GM19452 (cell line): ENCODE measurements around the gene ESR2.

Source experiments
- ATAC-seq: cut with Tn5 transposase; IDR thresholded peaks from one replicate; pipeline ENCODE4 v1.9.1; 2021; ENCODE audit not compliant: unreplicated experiment

The ESR2 gene

DNA sequence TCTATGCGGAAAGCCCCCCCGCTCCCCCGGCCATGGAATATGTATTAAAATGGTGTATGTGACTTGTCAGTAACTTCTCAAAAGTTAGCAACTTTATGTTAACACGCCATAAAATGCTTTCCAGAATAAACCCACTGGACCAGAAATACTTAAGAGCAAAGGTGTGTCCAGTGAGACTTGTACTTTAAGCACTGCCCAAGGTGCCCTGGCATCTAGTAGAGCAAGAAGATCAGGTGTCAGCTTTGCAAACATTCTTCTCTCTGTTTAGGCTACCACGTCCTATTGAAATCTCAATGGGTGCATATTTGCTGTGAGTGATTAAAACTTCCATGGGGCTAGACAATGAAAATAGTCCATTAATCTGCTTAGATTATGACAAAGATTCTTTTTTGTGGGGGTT, 201.2 kb downstream of the ESR2 start:
- ATAC-seq, result no peak

DNA sequence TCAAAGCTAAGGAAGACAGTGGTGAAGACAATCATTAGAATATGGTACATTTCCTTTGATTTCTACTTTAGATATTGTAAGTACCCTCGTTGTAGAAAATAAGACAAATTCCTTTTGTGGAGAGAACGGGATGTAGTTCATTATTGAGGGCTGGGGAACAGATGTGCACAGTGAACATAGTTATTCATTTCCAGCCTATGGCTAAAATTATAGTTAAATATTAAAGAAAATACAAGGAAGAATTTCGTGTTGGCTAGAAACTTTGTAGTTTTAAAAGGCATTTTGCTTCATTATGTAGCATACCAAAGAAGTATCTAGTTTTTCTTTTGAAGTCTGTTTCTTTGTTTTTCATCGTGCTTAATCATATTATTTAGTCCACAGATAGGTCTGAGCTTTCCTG, 201.8 kb downstream of the ESR2 start:
- no peak for ATAC-seq

DNA sequence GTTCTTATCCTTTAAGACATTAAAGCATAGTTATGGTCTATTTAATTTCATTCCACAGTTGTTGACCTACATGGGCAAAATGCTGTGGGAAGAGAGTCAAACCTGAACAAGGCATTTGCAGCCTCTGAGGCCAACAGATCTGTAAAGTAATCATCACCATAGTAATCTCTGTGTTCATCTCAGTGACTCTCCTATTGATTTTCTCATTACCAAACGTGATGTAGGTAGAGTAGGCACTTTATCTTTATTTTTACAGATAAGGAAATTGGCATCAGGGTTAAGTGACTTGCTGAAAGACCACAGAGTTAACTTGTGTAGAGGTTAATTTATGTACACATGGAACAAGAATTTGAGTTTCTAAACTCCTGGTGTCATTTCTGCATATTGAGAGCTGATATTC, 203.0 kb downstream of the ESR2 start:
- ATAC-seq, result no peak

DNA sequence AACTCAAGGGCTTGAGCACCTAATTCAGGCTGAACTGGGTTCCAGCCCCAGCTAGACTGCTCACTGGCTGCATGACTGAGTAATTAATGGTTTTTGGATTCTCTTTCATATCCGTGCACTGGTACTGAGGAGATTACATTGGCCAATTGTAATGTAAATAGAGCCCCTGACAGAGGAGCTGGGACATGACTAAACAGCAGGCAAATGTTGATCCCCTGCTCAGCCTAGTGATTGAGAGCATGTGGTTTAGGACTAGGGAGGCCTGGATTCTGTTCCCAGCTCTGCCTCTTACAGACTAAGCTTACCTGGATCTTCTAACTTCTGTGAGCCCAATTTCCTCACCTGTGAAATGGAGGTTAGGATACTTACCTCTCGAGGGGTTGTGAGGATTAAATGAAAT, 204.3 kb downstream of the ESR2 start:
- no peak for ATAC-seq

DNA sequence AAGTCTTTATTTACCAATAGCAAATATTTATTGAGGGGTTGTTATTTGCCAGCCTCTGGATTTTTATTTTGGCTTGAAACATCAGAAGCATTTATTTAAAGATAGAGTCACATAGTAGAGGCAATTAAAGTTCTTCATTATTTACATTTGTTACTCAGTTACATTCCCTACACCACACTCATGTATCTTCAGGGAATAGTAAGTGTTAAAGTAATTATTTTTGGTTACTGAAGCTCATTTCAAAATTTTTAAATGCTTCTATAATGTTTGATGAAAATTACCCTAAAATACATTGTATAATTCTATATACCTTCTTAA, 205.6 kb downstream of the ESR2 start:
- no peak for ATAC-seq

DNA sequence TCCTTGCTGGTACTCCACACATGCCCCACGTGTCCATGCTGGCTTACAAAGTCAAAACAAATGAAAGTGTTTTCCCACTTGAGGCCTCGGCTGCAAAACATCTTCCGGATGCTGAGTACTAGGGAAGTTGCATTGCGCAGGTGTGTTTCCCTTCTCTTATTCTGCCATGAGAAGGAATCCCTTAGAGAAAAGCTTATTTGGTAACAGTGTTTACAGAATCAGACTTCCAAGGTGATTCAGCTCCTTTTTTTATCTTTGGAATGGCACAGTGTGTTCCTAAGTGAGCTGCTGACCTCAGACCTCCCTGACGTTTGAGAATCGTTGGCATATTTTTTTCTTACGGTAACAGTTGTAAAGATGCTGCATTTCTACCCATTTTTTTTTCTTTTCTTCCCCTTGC, 211.3 kb downstream of the ESR2 start:
- ATAC-seq, result no peak

DNA sequence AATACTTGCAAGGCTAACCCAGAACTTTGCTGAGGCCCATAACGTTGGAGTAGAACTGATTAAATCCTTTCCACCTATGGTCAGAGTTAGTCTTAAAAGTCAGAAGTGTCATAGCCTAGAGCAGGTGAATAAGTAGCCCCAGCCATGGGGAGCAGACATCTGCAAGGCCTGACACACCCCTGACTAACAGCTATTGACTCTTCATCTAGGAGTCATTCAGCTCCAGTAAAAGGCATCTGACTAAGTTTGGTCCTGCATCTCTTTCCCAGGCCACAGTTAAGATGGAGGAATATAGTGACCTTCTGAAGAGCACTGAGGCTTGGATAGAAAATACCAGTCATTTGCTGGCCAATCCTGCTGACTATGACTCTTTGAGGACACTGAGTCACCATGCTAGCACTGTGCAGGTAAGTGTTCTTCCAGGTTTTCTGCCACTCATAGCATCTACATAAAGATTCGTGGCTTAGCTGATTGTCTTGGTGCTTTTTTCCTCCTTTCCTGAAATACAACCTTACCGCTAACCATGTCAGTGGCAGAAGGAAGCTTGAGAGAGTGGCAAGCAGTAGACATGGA, 212.9 kb downstream of the ESR2 start:
- ATAC-seq, result no peak

DNA sequence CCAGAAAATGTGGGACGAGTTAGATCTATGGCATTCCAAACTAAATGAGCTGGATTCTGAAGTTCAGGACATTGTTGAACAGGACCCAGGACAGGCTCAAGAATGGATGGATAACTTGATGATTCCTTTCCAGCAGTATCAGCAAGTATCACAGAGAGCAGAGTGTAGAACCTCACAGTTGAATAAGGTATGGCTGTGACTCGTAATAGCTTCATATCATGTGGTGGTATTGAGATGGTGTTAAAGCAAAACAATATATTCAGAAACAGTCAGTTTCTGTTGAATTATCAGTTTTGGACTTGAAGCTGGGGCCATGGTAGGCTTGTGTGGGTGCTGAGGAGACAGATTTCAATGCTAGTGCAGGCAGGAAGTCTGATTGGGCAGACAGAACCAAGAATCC, 213.7 kb downstream of the ESR2 start:
- ATAC-seq, result no peak

DNA sequence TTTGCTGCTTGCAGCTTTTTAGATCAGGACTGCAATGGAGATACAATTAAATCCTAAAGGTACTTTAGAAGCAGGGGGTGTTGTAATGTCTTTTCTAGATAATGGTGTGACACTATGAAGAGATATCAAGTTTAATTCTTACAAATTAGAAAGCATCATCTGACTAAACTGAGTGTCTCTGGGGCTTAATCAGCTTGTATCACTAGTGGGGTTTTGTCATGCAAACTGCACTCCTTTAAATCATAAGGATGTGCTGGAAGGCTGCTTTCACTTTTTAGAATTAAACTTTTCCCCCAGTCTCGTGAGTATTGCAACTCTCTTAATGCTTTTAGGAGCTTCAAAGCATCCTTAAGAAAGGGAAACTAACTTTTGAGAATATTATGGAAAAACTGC, 218.6 kb downstream of the ESR2 start:
- ATAC-seq, result no peak

DNA sequence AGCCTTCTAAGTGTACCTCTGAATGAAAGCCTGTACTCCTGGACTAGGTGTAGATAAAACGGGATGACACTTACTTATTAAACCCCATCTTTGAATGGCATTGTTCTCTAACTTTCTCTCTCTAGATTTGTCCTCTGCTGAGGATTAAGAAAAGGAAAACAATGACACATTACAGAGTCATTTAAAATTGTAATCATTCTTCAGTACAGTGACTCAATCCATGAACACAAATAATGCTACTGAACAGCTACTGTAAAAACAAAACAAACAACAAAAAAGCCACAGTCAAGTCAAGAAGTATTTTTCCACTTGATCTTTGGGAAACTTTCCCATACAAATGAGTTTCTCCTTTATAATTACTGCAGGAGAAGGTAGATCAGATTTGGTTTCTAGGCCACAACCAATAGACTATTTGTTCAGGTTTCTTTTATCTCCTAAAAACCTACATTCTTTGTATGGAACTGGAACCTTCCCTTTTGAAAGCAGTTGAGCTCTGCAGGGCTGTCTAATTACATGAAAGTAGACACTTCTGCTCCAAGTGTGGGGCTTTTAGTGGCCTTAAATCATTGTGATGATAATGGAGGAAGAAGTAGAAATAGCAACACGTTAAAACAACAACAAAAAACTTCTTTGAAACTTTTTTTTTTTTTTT, 219.1 kb downstream of the ESR2 start:
- no peak for ATAC-seq

DNA sequence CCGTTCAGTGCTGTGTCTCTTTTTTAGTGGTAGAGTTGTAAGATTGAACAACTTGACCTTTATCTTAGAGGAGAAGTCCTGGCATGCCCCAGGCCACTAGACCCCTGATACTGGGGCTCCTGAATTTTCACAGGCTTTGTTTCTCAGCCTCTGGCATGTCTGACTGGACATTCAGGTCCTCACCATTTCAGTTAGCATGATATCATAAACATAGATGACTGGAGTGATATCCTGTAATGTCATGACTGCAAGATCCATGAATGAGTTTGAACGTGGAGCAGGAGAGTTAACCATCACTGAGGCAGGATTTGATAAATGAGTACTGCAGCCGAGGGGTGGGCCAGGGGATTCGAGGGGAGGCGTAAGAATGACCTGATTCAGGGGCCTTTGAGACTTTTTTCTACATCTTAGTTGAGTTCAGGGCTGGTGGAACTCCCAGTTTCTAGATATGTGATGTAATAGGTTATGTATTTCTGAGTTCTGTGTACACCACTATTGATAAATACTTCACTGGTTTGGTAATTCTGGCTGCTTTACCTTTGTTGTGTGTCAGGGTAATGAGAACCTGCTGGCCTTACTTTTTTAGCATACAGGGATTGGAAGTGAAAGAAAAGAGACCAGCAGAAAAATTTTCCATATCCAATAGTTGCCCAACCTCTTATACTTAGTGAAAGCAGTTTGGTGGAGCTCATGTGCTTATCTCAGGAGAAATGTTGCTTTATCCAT, 224.4 kb downstream of the ESR2 start:
- no peak for ATAC-seq

DNA sequence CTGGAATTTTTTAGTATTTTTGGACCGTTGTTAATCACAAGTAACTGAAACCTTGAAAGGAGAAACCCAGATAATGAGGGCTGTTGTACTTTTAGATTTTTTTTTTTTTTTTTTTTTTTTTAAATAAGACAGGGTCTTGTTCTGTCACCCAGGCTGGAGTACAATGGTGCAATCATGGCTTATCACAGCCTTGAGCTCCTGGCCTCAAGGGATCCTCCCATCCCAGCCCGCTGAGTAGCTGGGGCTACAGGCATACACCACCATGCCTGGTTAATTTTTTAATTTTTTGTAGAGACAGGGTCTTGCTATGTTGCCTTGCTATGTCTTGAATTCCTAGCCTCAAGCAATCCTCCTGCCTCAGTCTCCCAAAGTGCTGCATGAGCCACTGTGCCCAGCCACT, 229.7 kb downstream of the ESR2 start:
- ATAC-seq, result no peak

DNA sequence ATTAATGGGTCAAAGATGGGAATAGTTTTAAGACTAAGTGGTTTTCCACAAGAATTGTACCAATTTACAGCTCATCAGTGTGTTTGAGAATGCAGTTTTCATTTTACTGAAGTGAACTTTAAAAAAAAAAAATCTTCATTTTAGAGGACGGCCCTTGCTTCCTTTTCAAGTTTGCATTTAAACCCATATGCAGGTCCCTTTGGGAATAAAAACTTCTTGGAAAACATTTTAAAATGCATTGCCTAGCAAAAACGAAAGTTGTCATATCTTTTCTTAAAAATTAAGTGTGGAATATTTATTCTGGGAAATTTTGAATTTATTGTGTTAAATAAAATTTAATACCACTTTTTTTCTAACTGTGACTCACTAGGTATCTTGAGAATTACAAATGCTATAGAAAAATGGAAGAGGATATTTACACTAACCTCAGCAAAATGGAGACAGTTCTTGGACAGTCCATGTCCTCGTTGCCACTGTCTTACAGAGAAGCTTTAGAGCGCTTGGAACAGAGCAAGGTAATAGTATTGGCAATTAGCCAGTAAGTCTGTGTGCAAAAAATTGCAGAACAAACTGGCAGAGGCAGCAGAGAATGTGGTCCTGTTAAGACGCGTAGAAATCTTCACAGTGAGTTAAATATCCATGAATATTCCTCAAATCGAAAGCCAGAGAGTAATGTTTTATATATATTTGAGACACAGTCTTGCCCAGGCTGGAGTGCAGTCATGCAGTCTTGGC, 231.6 kb downstream of the ESR2 start:
- ATAC-seq, result no peak

DNA sequence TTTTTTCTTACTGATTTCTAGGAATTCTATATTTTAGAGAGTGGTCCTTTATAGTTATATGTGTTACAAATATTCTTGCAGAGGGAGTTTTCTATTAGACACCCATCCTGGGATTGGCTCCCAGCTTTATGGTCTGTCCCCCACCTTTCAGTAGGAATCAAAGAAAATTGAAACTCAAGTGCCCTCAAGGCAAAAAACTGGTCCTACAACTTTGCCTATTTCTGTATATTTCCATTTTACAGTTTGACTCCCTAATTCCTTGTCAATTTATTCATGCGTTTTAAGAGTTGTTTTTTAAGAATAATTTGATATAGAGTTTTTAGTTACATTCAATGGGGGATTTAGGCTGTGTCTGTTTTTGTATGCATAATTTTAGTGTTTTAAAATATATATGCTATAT, 232.5 kb downstream of the ESR2 start:
- ATAC-seq, result no peak

DNA sequence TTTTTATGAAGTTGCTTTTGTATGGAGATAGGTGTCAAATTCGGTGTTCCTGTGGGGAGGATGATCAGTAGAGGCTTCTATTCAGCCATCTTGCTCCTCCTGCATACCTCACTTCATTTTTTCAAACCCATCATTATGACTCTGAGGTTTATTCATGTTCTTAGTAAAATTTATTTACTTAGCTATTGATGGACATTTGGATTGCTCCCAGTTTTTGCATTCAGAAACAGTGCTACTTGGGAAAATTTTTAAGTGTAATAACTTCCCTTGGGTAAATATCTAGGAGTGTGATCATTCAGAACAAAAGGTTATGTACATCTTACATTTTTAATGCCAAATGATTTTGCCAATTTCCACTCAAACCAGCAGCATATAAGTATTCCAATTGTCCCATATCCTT, 233.1 kb downstream of the ESR2 start:
- ATAC-seq, result no peak

DNA sequence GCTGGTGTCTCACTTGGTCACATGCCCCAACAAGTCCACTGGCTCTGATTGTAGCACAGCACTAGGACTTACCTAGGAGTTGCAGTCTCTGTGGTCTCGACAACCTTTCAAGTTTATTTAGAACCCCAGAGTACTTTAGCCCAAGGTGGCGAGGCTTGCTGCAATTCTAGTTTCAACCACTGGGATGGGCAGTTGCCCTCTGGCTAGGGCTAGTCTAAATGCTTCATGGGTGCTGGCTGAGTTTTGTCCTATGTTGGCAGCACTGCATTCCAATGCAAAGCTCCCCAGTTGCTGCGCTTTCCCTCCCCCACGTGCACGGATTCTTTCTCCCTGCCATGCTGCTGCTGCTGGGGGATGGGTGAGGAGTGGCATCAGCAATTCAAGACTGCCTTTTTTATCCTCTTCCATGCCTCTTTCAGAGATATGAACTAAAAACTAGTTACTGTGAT, 233.5 kb downstream of the ESR2 start:
- no peak for ATAC-seq

DNA sequence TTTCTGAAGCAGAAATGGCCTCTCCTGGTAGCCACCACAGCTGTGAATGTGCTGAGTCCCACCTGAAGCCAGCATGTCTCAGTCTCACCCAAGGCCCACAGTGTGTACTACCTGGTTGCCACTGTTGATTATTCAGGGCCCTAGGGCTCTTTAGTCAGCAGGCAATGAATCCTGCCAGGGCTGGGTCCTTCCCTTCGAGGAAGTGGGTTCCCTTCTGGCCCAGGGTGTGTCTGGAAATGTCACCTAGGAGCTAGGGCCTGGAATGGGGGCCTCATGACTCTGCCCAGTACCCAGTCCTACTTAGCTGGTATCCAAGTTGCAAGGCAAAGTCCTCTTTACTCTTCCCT, 234.0 kb downstream of the ESR2 start:
- no peak for ATAC-seq

DNA sequence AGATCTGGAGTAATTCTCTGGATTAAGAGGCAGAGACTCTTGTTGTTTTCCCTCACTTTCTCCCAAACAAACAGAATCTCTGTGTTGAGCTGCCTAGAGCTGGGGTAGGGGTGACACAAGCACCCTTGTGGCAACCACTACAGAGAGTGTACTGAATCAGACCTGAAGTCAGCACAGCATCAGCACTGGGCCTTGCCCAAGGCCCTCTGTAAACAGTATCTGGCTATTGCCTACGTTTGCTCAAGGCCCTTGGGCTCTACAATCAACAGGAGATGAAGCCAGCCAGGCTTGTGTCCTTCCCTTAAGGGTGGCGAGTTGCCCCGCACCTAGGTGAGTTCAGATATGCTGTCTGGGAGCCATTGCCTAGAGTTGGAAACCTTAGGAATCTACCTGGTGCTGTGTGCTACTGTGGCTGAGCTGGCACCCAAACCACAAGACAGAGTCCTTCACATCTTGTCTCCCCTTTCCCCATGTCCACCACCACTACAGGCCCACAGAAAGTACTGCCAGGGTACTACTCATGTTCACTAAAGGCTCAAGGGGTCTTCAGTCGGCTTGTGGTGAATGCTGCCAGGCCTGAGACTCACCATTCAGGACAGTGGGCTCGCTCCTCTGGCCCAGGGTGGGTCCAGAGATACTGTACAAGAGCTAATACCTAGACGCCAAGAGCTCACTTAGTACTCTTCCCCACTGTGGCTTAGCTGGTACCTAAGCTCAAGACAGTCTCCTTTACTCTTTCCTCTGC, 234.5 kb downstream of the ESR2 start:
- ATAC-seq, result no peak

DNA sequence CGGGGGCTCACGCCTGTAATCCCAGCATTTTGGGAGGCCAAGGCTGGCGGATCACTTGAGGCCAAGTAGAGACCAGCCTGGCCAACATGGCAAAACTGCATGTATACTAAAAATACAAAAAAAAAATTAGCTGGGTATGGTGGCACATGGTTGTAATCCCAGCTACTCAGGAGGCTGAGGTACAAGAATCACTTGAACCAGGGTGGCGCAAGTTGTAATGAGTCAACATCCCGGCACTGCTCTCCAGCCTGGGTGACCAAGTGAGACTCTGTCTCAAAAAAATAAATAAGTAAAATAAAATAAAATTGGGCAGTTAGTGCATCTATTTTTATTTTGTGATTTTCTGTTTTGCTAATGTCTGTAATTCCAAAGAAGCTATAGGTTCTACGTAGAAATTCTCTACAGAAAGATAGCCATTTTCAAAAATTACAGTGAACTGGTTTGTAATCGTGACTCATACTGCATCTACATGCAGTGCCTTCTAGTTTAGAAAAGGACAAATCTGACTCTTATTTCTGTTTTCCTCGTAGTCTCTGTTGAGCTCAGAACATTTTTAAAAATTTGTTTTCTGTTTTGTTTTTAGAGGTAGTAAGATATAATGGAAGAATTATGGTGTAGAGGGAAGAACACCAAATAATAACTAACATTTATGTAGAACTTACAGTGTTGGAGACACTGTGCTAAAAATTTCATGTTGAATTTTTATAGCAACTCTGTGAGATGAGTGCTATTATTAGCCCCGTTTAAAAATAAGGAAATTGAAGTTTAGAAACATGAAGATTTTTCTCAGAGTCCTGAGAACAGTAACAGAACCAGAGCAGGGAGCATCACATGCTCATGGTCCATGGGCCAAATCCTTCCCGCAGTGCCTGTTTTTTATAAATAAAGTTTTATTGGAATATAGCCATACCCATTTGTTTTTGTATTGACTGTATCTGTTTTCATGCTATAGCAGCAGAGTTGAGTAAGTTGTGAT, 240.2 kb downstream of the ESR2 start:
- no peak for ATAC-seq

DNA sequence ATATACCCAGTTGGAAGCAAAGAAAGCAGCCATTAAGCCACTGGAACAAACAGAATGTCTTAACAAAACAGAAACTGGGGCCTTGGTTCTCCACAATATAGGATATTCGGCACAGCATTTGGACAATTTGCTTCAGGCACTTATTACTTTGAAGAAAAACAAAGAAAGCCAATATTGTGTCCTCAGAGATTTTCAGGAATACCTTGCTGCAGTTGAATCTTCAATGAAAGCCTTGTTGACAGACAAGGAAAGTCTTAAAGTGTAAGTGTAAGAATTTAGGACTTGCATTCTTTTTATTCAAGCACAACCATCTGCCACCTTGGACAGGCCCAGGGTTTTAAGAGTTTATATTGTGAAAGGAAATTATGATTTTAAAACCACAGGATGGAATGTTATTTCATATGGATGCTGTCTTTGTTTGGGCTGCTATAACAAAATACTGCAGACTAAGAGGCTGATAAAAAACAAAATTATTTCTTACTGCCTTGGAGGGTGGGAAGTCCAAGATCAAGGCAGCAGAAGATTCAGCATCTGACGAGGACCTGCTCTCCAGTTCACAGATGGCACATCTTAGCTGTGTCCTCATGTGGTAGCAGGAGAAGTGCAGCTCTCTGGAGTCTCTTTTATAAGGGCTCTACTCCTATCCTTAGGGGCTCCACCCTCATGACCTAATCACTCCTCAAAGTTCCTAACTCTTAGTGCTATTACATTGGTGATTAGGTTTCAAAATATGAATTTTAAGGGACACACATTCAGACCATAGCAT, 244.4 kb downstream of the ESR2 start:
- no peak for ATAC-seq
